Suppressor macrophage treated with lipopolysaccharide for 1 hour (primary cell): Measurements from ENCODE around the gene LPIN2.
A peak's percentile ranks its signal among the peaks of the same experiment; 100 is the strongest.

Source experiments
- DNase-seq, 3 donors: peaks; one replicate each; pipeline ENCODE4 v3.0.0-alpha.2; 2020 to 2022

LPIN2 gene

DNA sequence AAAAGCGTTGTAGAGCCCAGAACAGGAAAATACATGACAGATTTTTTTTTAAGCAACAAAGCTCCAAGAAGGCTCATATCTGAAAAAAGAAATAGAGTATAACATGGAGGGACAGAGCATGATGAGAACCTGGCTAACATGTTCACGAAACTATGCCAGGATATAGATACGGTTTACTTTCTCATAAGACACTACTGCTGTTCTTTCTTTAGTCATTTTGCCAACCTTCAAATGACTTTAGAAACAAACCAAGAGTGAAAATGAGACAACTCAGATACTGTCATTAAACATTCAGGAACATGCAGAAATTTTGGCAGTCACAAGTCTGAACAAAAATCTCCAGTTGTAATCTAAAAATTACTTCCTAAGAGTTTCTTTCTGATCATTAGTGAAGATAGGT lies 14.3 kb downstream of the LPIN2 start:
- DNase-seq: no peak

DNA sequence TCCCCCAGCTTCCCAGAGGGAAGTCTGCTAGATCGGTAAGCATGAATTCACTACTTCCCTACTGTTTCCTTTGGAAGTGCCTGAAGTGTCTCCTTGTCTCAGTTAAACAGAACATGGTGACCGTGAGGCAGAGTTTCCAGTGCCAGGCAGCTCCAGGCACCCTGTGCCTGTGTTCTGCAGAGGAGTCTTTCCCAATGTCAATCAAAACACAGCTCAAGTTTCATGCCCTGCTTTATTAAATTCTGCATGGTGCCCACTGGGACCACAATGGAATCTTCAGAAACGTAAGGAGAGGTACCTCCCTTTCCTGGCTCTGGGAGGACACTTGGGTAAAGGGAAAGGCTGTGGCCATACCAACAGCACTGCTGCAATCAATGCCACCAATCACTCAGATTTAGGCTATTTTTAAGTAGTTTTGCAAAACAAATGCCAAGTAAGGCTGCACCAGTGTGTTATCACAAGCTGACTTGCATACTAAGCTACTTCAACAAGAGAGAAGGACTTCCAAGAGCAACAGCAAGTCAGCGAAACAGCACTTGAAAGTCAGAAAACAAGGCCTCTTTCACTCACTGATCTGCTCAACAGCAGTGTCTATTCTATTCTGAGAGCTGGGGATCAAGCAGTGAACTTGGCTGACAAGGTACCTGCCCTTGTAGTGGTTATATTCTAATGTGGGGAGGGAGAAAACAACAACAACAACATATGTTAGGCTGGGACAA lies 14.9 kb downstream of the LPIN2 start:
- DNase-seq: no peak

DNA sequence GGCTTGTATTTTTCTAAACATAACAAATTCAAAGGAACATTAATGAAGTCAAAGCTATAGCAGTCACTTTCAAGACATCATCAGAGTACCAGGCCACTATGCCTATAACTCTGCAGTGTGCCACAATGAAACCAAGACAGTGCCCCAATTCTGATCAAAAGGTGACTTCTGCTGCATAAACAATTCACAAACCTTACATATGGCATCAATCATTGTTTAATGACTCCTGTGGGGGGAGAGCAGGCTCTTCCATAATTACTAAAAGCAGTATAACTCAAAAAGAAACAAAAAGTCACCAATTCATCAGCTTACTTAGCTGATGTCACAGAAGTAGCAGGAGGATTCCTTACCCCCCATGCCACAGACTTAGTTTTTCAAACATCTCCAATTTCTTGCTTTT lies 15.5 kb downstream of the LPIN2 start:
- DNase-seq: no peak

DNA sequence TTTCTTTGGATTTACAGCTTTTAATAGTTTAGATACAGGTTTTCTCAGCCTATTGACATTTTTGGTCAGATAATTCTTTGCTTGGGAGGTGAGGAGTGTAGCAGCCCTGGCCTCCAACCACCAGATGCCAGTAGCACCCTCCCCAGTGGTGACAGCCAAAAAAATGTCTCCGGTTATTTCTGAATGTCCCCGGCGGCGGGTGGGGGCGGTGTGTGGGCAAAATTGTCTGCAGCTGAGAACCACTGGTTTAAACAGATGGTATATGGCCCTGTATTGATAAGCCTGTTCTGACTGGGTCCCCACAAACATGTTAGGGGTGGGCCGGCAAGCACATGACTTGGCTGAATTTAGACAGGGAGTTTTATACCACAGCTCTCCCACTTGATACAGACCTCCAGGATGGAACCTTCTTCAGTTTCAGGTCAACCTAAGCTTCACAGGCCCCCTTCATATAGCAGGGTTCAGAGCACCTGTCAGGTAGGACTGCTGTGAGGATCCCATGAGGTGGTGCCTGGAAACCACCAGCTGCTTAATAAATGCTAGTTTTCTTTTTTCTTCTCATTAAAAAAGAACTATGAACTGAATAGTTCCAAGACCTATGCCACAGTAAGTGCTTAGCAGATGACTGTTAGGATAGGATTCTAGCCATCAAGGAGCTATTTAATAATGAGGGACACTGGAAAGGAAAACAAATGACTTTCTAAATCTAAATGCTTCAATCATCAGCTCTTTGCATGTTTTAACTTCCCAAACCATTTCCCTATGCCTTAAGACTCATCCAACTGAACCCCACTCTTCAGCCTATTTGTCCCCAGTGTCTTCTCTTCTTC lies 18.1 kb downstream of the LPIN2 start:
- DNase-seq: peak; percentile 58 to 72 (median 62)

DNA sequence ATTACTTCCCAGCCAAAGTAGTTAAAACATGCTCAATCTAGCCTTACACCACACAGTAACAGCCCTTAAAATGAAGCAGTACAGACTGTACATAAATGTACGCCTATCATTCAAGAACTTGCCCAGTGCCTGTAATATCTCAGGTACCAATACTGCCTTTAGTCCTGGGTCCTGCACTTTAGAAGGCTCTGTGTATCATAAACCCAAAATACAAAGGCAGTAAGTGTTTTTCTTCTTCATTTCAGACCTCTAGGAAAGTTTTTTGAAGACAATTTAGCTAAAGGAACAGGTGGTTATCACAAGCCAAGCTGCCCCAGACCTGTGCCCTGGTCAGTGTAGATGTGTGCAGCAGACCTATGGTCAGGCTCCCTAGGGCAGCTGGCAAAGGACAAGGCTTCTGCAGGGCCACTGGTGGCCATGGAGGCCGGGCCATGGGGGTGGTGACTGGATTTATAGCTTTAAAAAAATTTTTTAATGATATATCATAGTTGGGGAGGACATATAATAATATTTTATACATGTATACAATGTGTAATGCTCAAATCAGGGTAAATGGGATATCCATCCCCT lies 18.8 kb downstream of the LPIN2 start:
- DNase-seq: no peak

DNA sequence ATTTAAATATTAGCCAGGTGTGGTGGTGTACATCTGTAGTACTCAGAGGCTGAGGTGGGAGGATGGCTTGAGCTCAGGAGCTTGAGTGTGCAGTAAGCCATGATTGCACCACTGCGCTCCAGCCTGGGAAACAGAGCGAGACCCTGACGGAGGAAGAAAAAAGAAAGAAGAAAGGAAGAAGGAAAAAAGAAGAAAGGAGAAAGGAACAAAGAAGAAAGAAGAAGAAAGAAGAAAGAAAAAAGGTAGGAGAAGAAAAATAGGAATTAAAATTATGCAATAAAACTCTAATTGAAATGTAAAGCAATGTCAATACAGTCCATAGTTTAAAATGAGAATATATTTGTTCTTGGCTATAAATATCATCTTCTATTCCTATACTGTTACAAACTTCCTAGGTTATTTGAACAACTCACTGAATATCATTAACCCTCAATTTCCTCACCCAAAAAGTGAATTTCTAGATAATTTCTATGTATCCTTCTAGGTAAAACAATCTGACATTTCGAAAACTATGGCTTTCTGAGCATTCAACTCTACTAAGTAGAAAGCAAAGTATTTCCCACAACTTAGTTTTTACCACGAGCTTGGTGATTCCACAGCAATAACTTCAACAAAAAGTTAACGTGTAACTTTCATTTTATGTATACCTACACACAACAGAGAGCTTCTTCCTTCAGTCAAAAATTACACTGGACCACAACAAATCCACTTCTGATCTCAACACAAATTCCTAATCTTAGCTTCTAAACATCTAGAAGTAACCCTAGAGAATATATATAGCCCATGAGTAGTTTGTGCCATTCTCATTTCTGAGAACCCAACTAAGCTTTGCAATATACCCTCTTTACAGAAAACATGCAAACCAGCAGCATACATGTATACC lies 19.7 kb downstream of the LPIN2 start:
- DNase-seq: no peak

DNA sequence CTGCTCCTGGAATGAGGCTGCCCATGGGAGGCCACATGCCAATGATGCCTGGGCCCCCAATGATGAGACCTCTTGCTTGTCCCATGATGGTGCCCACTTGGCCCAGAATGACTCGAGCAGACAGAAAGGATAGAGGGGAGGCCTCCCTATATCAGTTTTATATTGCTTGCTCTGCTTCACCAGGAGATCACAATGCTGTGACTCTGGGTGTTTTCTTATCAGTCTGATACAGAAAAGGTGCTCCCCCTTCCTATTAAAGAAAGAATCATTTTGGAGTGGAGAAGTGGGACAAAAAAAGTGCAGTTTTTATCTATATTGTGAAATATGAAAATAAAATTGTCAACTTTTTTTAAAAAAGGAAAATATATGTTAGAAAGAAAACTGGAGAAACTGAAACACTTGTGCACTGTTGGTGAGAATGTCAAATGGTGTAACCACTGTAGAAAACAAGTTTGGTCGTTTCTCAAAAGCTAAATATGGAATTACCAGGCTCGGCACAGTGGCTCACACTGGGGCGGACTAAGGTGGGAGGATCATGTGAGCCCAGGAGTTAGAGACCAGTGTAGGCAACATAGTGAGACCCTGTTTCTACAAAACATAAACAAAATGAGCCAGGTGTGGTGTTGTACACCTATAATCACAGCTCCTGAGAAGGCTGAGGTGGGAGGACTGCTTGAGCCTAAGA lies 21.8 kb downstream of the LPIN2 start:
- no peak for DNase-seq

DNA sequence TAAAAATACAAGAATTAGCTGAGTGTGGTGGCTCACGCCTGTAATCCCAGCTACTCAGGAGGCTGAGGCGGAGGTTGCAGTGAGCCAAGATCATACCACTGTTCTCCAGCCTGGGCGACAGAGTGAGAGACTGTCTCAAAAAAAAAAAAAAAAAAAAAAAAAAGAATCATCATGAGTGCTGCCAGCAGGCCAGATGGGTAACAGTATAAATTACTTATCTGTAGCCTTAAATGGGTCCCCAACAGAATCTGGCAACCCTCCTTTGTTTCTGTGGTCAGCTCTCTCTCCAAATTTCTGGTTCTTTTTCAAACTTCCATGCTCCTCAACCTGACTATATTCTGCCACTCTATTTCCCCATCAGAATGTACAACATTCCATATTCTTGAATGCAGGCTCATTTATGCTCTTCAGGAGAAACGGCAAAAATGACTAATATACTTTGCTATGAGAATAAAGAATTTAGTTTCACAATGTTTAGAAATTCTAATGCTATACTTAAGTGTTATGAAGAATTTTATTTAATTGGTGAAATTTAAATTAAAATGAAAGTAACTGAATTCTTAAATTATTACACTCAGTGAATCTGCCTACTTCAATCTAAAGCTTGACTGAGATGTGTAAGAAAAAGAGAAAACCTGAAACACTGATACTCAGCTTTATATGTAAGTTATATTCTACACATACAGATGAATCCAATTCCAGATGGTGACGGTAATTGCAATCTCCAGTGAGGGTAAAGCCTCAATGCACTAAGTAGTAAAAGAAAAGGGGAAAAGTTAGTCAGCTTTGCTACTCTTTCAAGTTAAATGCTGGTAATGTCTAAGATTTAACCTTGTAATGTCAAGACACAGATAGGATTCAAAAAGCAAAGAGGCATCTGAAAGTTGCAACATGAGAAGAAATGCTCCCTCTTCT lies 24.8 kb downstream of the LPIN2 start:
- DNase-seq: no peak

DNA sequence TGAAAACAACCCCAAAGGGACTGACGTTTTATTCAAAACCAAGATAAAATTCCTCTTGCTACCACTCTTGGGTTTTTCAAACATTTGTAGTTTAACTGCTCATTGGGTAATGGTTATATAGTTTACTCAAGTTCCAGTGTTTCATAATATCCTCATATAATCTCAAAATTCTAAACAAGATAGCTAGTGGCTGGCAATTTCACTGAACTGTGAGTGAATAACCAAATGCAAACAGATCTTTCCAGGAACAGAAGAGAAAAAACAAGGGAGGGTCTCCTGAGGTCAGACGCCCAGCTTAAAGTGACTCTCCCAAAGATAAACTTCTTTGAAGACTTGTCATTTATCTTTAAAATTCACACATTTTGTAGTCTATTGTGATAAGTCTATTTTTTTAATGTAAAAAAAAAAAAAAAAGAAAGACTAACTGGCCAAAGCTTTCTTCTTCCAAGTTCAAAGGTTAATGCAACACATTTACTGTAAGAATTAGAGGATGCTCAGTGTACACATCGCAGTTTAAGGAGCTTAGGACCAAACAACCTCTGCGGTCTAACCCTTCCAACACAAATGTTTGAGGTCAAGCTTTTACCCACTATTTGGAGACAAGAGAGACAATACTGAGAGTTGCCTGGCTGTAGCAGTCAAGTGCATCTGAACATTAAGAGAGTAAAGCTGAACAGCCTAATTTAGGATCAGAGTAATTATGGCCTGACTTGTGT lies 26.6 kb downstream of the LPIN2 start:
- no peak for DNase-seq

DNA sequence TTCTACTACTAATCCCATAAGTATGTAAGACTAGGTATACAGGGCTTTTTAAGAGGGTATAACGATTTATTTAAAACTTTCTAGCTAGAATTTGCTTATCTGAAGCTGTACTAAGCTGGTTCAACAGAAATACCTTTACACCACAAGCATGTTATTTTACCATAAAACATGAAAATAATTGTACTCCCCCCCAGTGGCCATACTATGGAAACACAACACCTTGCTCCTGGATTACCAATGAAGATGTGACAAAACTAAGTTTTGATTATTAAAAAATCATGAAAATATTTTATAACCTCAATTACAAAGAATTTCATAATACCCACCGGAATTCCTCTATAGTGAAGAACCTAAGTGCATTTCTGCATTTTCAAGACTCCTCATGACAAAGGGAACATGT lies 27.3 kb downstream of the LPIN2 start:
- DNase-seq: peak; percentile 52 to 67 (median 65)

DNA sequence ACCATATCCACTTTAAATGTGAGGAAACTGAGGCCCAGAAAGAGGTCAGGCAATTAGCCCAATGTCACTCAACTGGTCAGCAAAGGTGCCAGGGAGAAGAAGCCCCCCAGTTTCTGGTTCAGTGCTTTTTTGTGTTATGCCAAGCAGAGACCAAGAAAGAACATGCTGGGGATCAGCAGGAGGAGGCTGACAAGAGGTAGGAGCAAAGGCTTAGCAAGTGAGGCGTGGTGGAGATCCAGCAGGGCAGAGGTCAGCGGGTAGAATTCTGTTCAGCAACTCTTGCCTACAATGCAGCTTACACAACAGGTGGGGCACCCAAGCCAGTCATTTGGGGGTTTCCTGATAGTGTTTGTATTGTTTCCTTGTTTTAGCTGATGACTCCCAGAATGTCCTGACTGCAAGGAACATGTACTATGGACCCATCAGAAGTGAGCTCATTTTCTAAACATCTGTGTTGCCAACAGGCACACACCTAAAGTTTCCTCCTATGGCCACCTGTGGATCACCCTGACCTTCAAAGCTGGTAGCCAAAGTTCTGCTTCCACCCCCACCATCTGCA lies 28.2 kb downstream of the LPIN2 start:
- peak; percentile 66 to 82 (median 74) for DNase-seq

DNA sequence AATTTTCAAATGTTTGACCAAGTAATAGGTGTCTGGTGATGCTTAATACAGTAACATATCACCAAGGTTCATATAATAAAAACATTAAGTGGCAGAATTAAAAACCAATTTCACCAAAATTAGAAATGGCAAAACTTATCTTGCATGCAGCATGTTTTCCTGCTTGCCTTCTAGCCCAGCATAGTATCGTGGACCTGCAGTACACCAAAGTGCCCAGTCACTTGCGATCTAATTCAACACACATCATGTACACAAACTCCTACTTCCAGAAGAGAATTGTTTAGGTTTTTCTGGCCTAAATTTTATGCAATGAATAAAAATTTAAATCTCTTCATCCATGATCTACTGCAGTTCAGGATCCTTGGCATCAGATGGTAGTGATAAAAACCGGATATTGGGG lies 28.9 kb downstream of the LPIN2 start:
- DNase-seq: no peak

DNA sequence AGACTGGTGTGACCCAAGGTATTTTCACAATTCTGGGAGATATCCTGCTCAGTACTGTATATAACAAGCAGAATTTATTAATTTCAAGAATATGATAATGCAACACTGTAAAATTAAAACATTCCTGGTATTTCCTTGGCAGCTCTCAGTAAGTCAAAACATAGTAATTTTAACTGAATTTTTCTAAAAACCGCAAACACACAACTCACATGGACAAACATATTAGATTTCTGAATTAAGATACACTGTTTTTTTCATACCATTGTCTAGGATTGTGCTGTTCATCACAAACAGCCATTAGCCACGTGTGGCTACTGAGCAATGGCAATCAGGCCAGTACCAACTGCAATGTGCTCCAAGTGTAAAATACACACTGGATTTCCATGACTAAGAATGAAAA lies 29.6 kb downstream of the LPIN2 start:
- DNase-seq: no peak

DNA sequence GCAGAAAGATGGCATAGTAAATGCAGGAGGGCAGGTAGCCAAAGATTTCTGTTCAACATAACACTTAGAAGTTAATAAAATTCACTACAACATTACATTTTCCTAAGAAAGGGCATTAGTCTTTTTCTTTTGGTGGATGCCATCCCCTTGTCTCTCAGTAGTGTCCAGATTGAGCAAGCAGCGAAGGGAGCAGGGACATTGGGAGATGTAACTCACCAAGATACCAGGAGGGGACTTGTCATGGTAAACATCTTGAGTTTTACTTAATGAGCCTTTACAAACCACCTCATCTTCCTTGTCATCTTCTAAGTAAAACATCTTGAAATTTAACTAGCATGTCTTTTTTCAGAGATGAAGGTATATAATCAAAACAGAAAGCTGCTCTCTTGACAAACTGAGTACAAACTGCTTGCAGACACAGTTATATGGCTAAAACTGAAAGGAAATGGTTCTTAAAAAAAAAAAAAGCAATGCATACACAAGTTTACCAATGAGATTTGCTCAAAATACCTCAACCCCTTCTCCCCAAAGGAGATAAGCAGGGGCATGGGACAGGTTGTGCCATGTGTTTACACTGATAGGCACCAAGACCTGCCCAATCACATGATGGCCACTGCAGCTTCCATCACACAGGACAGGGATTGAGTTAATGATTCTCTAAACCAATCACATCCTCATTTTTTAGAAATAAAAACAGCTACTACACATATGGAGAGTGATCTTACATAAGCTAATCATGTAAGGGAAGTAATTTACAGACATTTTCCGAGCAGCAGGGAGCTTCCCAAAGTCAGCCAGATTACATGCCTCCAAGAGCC lies 30.3 kb downstream of the LPIN2 start:
- DNase-seq: peak in 1 of 3 donors; percentile 47

DNA sequence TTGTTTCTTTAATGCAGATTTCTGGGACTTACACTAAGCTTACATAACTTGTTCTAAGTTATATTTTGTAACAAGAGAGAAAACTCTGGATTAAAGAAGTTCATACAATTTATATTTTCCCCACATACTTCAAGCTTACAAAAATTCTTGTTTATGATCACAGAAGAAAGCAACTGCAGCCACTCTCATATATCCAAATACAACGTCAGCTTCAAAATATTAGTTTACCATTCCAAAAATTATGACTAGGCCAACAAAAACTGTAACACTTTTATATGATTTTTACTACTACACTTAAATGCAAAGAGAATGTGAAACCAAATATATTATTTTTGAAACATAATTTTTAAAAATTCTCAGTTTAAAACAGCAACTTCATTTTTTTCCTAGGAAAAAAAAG lies 30.9 kb downstream of the LPIN2 start:
- no peak for DNase-seq

DNA sequence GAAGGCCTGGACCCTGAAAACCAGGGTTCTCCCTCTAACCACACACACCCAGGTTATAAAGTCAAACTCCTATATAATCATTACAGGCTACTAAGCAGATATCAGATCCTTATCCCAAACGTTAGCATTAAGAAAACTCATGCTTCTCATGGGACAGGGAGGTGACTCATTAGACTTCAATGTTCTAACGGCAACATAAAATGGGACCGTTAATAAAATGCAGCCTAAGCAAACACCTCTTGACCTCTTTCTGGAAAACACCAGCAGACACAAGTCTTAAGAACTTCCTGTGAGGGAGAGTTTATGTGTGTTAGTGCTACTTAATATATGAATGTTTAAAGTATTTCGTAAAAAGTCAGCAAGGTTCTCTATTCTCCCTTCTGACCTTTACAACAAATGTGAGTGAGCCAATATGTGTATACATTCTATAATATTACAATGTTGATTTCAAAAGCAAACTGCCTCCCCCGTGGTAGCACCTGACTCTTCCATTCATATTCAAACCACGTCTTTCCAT lies 31.7 kb downstream of the LPIN2 start:
- peak; percentile 61 to 77 (median 70) for DNase-seq

DNA sequence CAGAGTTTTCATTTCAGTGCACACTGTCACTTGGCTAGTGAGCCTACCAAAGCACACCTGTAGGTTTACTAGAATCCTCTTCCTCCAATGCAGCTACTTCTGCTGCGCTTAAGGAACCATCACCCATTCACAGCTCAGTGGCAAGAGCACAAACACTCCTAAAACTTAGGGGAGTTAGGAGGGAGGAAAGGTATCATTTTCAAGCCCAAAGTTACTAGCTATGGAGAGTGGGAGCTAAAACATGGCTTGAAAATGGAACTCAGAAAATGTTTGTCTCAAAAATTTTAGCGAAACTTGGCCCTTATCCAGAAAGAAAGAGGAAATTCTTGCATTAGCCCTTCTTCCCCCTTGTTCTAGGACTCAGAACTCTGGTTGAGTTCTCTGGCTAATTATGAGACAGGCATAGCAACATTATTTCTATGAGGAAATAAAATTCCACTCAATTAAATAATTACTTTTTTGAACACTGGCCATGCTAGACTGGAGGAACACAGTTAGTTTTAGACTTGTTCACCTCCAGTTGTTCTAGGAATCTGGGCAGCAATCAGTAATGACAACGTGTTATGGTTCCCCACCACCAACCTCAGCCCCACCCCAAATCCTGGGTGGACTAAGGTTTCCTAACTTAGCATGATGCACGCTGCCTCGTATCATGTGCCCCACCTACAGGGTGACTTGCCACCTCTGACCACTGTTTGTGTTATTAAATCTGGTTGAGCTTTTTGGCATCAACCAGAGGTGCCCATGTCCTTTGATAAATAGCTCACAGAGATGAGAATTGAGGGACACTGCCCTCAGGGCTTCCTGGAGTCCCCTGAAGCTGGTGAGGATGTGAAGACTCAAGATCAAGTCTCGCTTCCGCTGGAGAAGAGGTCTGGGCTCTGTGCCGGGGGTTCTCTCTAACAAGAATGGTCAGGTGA lies 32.8 kb downstream of the LPIN2 start:
- DNase-seq: peak; percentile 53 to 86 (median 83)

DNA sequence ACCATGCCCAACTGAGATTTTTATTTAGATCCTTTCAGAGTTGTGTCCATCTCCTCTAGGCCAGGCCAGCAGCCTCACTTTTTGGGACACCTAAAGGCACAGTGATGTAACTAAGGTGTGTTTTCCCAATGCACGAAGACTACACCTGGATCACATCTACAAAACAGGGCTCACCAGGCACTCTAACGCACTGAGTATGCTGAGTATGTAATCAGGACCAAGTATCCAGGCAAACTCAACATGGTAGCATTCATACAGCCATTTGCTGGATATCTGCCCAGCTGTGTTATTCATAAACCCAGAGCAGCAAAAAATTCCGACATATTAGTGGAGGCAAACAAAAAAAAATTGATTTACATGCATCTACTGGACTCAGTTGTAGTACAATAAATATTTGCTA lies 33.8 kb downstream of the LPIN2 start:
- DNase-seq: no peak
